K562 (cell line): ENCODE results near the gene RPS6KA2. TPM values are rescaled to one million over a fixed set of nuclear protein-coding genes. Genes with fewer than 3 reads are reported as not detected.

Experiments
- ELF2 ChIP-seq: fragments of 250-450 bp; sonication (Bioruptor Pico); IDR thresholded peaks from 2 replicates; pipeline ENCODE4 v1.5.0; 2021; ENCODE audit warnings: mild to moderate bottlenecking
- FIP1L1 ChIP-seq: fragments of 200-400 bp; formaldehyde crosslinking; IDR thresholded peaks from 2 replicates; pipeline ENCODE4 v1.6.1; 2018; ENCODE audit warnings: mild to moderate bottlenecking, low read depth, low read length; ENCODE audit not compliant: poor library complexity, severe bottlenecking
- HMBOX1 ChIP-seq: sonication (generic); IDR thresholded peaks from 2 replicates; pipeline ENCODE4 v1.6.1; 2016
- IRF9 ChIP-seq: fragments of 450-650 bp; IDR thresholded peaks from 2 replicates; pipeline ENCODE4 v1.6.1; 2016; ENCODE audit warnings: missing biosample characterization, missing genetic modification characterization
- KAT2B ChIP-seq: IDR thresholded peaks from one replicate; pipeline ENCODE4 v1.6.1; 2012; ENCODE audit warnings: low read depth, mild to moderate bottlenecking, control low read depth, inconsistent platforms, low read length, moderate library complexity
- MLX ChIP-seq, 2 experiments: fragments of 450-650 bp in 1 of 2; sonication (generic) in 1 of 2; formaldehyde crosslinking; conservative IDR thresholded peaks; 2 replicates each; pipeline versions ENCODE4 v1.4.0 to v1.8.1; 2020 to 2022; ENCODE audit warnings: mild to moderate bottlenecking in 1 of 2, missing genetic modification reagents in 1 of 2
- POLR2AphosphoS2 ChIP-seq: IDR thresholded peaks from 2 replicates; pipeline ENCODE4 v1.6.1; 2012; ENCODE audit warnings: low read length, improper control_type of control experiment
- REST ChIP-seq, 2 experiments: fragments of 450-650 bp; formaldehyde crosslinking in 1 of 2; IDR thresholded peaks; 2 replicates each; pipeline versions ENCODE4 v1.4.0 to v1.6.1; 2014 to 2020; ENCODE audit warnings: mild to moderate bottlenecking in 2 of 2, borderline replicate concordance in 1 of 2, low read depth in 1 of 2
- SAFB ChIP-seq: fragments of 200-400 bp; formaldehyde crosslinking; IDR thresholded peaks from 2 replicates; pipeline ENCODE4 v1.6.1; 2017; ENCODE audit warnings: low read depth, low read length, borderline replicate concordance
- TEAD2 ChIP-seq: fragments of 450-650 bp; IDR thresholded peaks from 2 replicates; pipeline ENCODE4 v1.6.1; 2016; ENCODE audit warnings: missing genetic modification characterization, control low read depth, missing compliant biosample characterization
- polyA plus RNA-seq, 8 experiments: library from polyadenylated mRNA; depleted of rRNA in 4 of 8; stranded (reverse) in 5 of 8; unstranded in 3 of 8; fragments of >200 nt; fragmentation: Nextera tagmentation in 2 of 8; fragmentation: Illumina TruSeq in 1 of 8; extraction: Ambion mirVana in 2 of 8; extraction: Trizol in 1 of 8; gene quantifications; 2 replicates each; pipeline versions ENCODE4 v1.2.1 to v1.2.3, GENCODE V29; 2011 to 2014; ENCODE audit warnings: inconsistent platforms in 1 of 8, missing spikeins in 1 of 8
- total RNA-seq, 7 experiments: library from RNA; depleted of rRNA in 6 of 7; stranded (reverse); fragments of >200 nt in 6 of 7; fragmentation: Illumina TruSeq in 2 of 7; extraction: Trizol in 2 of 7; gene quantifications; 2 replicates each; pipeline versions ENCODE4 v1.2.1 to v1.2.3, GENCODE V29; 2011 to 2021; ENCODE audit warnings: low replicate concordance in 1 of 7

Gene RPS6KA2
- total and polyA plus RNA-seq, 9 of the 15 experiments (the other 6 are each of a cell fraction or from before 2014, with no cell fraction given) = 0.29 to 1.00 (median 0.53) TPM

- peak; percentile 30; the same call in 1 of the 2 replicates for TF ChIP-seq REST (IDR thresholded peaks at IDR 0.05; ENCODE audit: borderline replicate concordance)
- no peak for TF ChIP-seq REST (CRISPR knock-in tag; IDR thresholded peaks at IDR 0.05; ENCODE audit: low read depth)
- no peak for TF ChIP-seq ELF2 (CRISPR knock-in tag)
- no peak for TF ChIP-seq TEAD2 (tag)
- no peak for TF ChIP-seq KAT2B
- TF ChIP-seq HMBOX1 = no peak
- TF ChIP-seq POLR2AphosphoS2 = no peak
- TF ChIP-seq IRF9 = no peak
- no peak for TF ChIP-seq MLX (CRISPR knock-in tag; conservative IDR thresholded peaks at IDR 0.05)
- no peak for TF ChIP-seq FIP1L1
- TF ChIP-seq SAFB = no peak
Measured at GRCh38 chr6:166627033-166627874, at the start of gene RPS6KA2 (continued).
